GM10847 (cell line): Measurements from ENCODE around the gene PRKACB.

Experiments used
- POLR2A ChIP-seq: IDR thresholded peaks from 2 replicates; pipeline ENCODE4 v1.6.1; 2011; ENCODE audit not compliant: insufficient read length; ENCODE audit errors: extremely low read depth

Gene PRKACB

GRCh38 chr1:84268346-84268745 is 124.3 kb downstream of the PRKACB start:
- no peak for TF ChIP-seq POLR2A

- TF ChIP-seq POLR2A: no peak
Observed at GRCh38 chr1:84269306-84269705, 125.2 kb downstream of the PRKACB start.

GRCh38 chr1:84271441-84272151 is 127.5 kb downstream of the PRKACB start:
- TF ChIP-seq POLR2A: no peak

- TF ChIP-seq POLR2A: no peak
Observed at GRCh38 chr1:84272401-84272800, 128.3 kb downstream of the PRKACB start.

GRCh38 chr1:84277343-84278059 is 133.4 kb downstream of the PRKACB start:
- no peak for TF ChIP-seq POLR2A

GRCh38 chr1:84278905-84279304 is 134.8 kb downstream of the PRKACB start:
- no peak for TF ChIP-seq POLR2A

- no peak for TF ChIP-seq POLR2A
Observed at GRCh38 chr1:84280912-84281311, 136.8 kb downstream of the PRKACB start.

GRCh38 chr1:84282780-84283333 is 138.8 kb downstream of the PRKACB start:
- TF ChIP-seq POLR2A: no peak

GRCh38 chr1:84283381-84283780 is 139.3 kb downstream of the PRKACB start:
- no peak for TF ChIP-seq POLR2A

GRCh38 chr1:84286071-84286470 is 142.0 kb downstream of the PRKACB start:
- TF ChIP-seq POLR2A: no peak
